ENCODE measurements around the gene FAM236B. TPM values are rescaled to one million over a fixed set of nuclear protein-coding genes. Genes with fewer than 3 reads are reported as not detected.
"Not testable (repeated sequence)": the region's sequence is repeated elsewhere in the genome, so short reads cannot be mapped to it uniquely, and the experiment has no call there.

Gene FAM236B
- total RNA-seq, 1 donor = not detected

GRCh38 chrX:72776653-72777466 lies 5.6 kb downstream of the FAM236B start, which contains the start of gene DMRTC1B:
DMRTC1B (plus strand) TSS chrX:72776890; CDS start chrX:72845136, 68,246 bp downstream.
- H3K4me3 ChIP-seq (ENCODE audit: insufficient read depth, low read length); H3K4me1 ChIP-seq (ENCODE audit: insufficient read depth, low read length); H4K20me1 ChIP-seq (ENCODE audit: insufficient read depth, low read length); H3K27ac ChIP-seq (ENCODE audit: low read depth, low read length); H3K9me3 ChIP-seq (ENCODE audit: low read depth, low read length); DNase-seq (ENCODE audit: insufficient read length, low spot score, missing footprints); H2AFZ ChIP-seq (ENCODE audit: low read length); H3K36me3 ChIP-seq (ENCODE audit: insufficient read depth, low read length); H3K4me2 ChIP-seq (ENCODE audit: insufficient read depth, low read length); H3K27me3 ChIP-seq (ENCODE audit: insufficient read depth, low read length); H3K79me2 ChIP-seq (ENCODE audit: insufficient read depth, low read length): not testable (repeated sequence)

GRCh38 chrX:72760454-72760853 lies 22.0 kb downstream of the FAM236B start:
- not testable (repeated sequence) for H3K4me1 ChIP-seq (ENCODE audit: insufficient read depth, low read length); H2AFZ ChIP-seq (ENCODE audit: low read length); H3K27ac ChIP-seq (ENCODE audit: low read depth, low read length); H3K9me3 ChIP-seq (ENCODE audit: low read depth, low read length); H3K36me3 ChIP-seq (ENCODE audit: insufficient read depth, low read length); H3K79me2 ChIP-seq (ENCODE audit: insufficient read depth, low read length); DNase-seq (ENCODE audit: insufficient read length, low spot score, missing footprints); H3K4me3 ChIP-seq (ENCODE audit: insufficient read depth, low read length); H3K4me2 ChIP-seq (ENCODE audit: insufficient read depth, low read length); H3K27me3 ChIP-seq (ENCODE audit: insufficient read depth, low read length); H4K20me1 ChIP-seq (ENCODE audit: insufficient read depth, low read length)

GRCh38 chrX:72748545-72748944 lies 33.9 kb downstream of the FAM236B start:
- H4K20me1 ChIP-seq (ENCODE audit: insufficient read depth, low read length); H3K27ac ChIP-seq (ENCODE audit: low read depth, low read length); H3K4me1 ChIP-seq (ENCODE audit: insufficient read depth, low read length): not testable (repeated sequence)

GRCh38 chrX:72745546-72745945 lies 36.9 kb downstream of the FAM236B start:
- not testable (repeated sequence) for H3K79me2 ChIP-seq (ENCODE audit: insufficient read depth, low read length)

More at GRCh38 chrX:72748545-72748944, 33.9 kb downstream of the FAM236B start:
- DNase-seq (ENCODE audit: insufficient read length, low spot score, missing footprints); H2AFZ ChIP-seq (ENCODE audit: low read length); H3K9me3 ChIP-seq (ENCODE audit: low read depth, low read length); H3K36me3 ChIP-seq (ENCODE audit: insufficient read depth, low read length); H3K27me3 ChIP-seq (ENCODE audit: insufficient read depth, low read length); H3K4me2 ChIP-seq (ENCODE audit: insufficient read depth, low read length); H3K4me3 ChIP-seq (ENCODE audit: insufficient read depth, low read length); H3K79me2 ChIP-seq (ENCODE audit: insufficient read depth, low read length): not testable (repeated sequence)

GRCh38 chrX:72735561-72735960 lies 46.9 kb downstream of the FAM236B start:
- H3K4me2 ChIP-seq (ENCODE audit: insufficient read depth, low read length) = no peak overlapping the region
- H3K4me1 ChIP-seq (ENCODE audit: insufficient read depth, low read length) = no peaks in the 10 kb centered on the region
- no peak for TF ChIP-seq CTCF (IDR thresholded peaks at IDR 0.05; ENCODE audit: extremely low read depth, low read depth, low read length)
- H3K4me3 ChIP-seq (ENCODE audit: insufficient read depth, low read length) = no peak overlapping the region
- no peaks in the 10 kb centered on the region for H3K36me3 ChIP-seq (ENCODE audit: insufficient read depth, low read length)
- H3K27me3 ChIP-seq (ENCODE audit: insufficient read depth, low read length) = peaks cover 12% of the 10 kb centered on the region
- no peak overlapping the region for H2AFZ ChIP-seq (ENCODE audit: low read length)
- no peaks in the 10 kb centered on the region for H3K79me2 ChIP-seq (ENCODE audit: insufficient read depth, low read length)
- H4K20me1 ChIP-seq (ENCODE audit: insufficient read depth, low read length) = no peaks in the 10 kb centered on the region
- DNase-seq (ENCODE audit: insufficient read length, low spot score, missing footprints) = no peak
- no peak overlapping the region for H3K27ac ChIP-seq (ENCODE audit: low read depth, low read length)
- no peaks in the 10 kb centered on the region for H3K9me3 ChIP-seq (ENCODE audit: low read depth, low read length)

More at GRCh38 chrX:72745546-72745945, 36.9 kb downstream of the FAM236B start:
- not testable (repeated sequence) for H2AFZ ChIP-seq (ENCODE audit: low read length); H3K4me1 ChIP-seq (ENCODE audit: insufficient read depth, low read length); H3K27me3 ChIP-seq (ENCODE audit: insufficient read depth, low read length); H3K4me2 ChIP-seq (ENCODE audit: insufficient read depth, low read length); H3K36me3 ChIP-seq (ENCODE audit: insufficient read depth, low read length); H4K20me1 ChIP-seq (ENCODE audit: insufficient read depth, low read length); DNase-seq (ENCODE audit: insufficient read length, low spot score, missing footprints); H3K9me3 ChIP-seq (ENCODE audit: low read depth, low read length); H3K4me3 ChIP-seq (ENCODE audit: insufficient read depth, low read length); H3K27ac ChIP-seq (ENCODE audit: low read depth, low read length)

- not testable (repeated sequence) for H3K4me1 ChIP-seq (ENCODE audit: insufficient read depth, low read length); H3K4me2 ChIP-seq (ENCODE audit: insufficient read depth, low read length); H3K4me3 ChIP-seq (ENCODE audit: insufficient read depth, low read length); H3K27ac ChIP-seq (ENCODE audit: low read depth, low read length); H3K36me3 ChIP-seq (ENCODE audit: insufficient read depth, low read length); H4K20me1 ChIP-seq (ENCODE audit: insufficient read depth, low read length); H3K79me2 ChIP-seq (ENCODE audit: insufficient read depth, low read length); H3K9me3 ChIP-seq (ENCODE audit: low read depth, low read length); H2AFZ ChIP-seq (ENCODE audit: low read length); DNase-seq (ENCODE audit: insufficient read length, low spot score, missing footprints)
- peaks cover 12% of the 10 kb centered on the region for H3K27me3 ChIP-seq (ENCODE audit: insufficient read depth, low read length)
These were observed 48.8 kb downstream of the FAM236B start for GRCh38 chrX:72733636-72734035.

Small RNAs within 50 kb of the gene (small RNA-seq; reads per million reads assigned to genes)
- gene RNU1-112P = 0.22 reads per million

Other genes starting within 250 kb of the FAM236B start
- 24.6 and 27.1 TPM in 2 replicates for gene HDAC8, start 209.8 kb downstream of the FAM236B start, total RNA-seq
- gene PHKA1, start 68.4 kb downstream of the FAM236B start, total RNA-seq = 4.7 and 5.6 TPM in 2 replicates
- not detected in 2 replicates for gene DMRTC1B, start 5.8 kb downstream of the FAM236B start, total RNA-seq
- gene FAM236D, start 25.6 kb upstream of the FAM236B start, total RNA-seq = not detected in 2 replicates
- not detected in 2 replicates for gene FAM236C, start 130.0 kb upstream of the FAM236B start, total RNA-seq
- gene FAM236A, start 155.5 kb upstream of the FAM236B start, total RNA-seq = not detected in 2 replicates
- gene DMRTC1, start 161.2 kb upstream of the FAM236B start, total RNA-seq = not detected in 2 replicates
- not detected in 2 replicates for gene PABPC1L2B, start 220.3 kb upstream of the FAM236B start, total RNA-seq

Measured in osteoblast (primary cell).